B cell (primary cell): ENCODE results near the gene EPB41L4A. TPM values are rescaled to one million over a fixed set of nuclear protein-coding genes. Genes with fewer than 3 reads are reported as not detected.
"Not testable (repeated sequence)": the region's sequence is repeated elsewhere in the genome, so short reads cannot be mapped to it uniquely, and the experiment has no call there.

Experiments used
- ATAC-seq: fragments of 200-7000 bp; cut with Tn5 transposase; one replicate; pipeline ENCODE4 v1.10.0; 2021; ENCODE audit warnings: low read depth, mild to moderate bottlenecking, moderate number of reproducible peaks, moderate library complexity
- CTCF ChIA-PET: fragments of 350-600 bp; sonication (Branson Sonifier 250); formaldehyde crosslinking; loops from one replicate; lab custom pipeline; 2021; ENCODE audit warnings: antibody characterized with exemption, inconsistent platforms; lab: Charles Lee
- POLR2A ChIA-PET: fragments of 350-600 bp; sonication (Branson Sonifier 250); formaldehyde crosslinking; loops from one replicate; lab custom pipeline; 2021; ENCODE audit warnings: antibody characterized with exemption; lab: Charles Lee
- DNase-seq: peaks from one replicate; pipeline ENCODE4 v3.0.0; 2013
- H2AFZ ChIP-seq: 2 replicates; pipeline ENCODE4 v1.6.1; 2012; ENCODE audit warnings: mild to moderate bottlenecking, low read depth, low read length; ENCODE audit not compliant: insufficient read depth, poor library complexity, severe bottlenecking
- H3K27ac ChIP-seq, 2 donors: 1 replicate in 1 of 2; 2 replicates in 1 of 2; pipeline ENCODE4 v1.5.1; 2012 to 2013; ENCODE audit warnings: low read length in 2 of 2, mild to moderate bottlenecking in 2 of 2, moderate library complexity in 1 of 2
- H3K27me3 ChIP-seq, 4 experiments: fragments of 200-600 bp in 1 of 4; sonication (generic) in 1 of 4; replicated peaks in 1 of 4; 1 replicate in 2 of 4; 2 replicates in 2 of 4; pipeline versions ENCODE4 v1.6.1 to v1.7.0; 2013 to 2016; ENCODE audit warnings: low read length in 3 of 4, mild to moderate bottlenecking in 2 of 4, mixed read lengths in 1 of 4, moderate library complexity in 1 of 4; ENCODE audit not compliant: insufficient read depth in 4 of 4, control insufficient read depth in 3 of 4; ENCODE audit errors: control extremely low read depth in 1 of 4
- H3K36me3 ChIP-seq, 2 experiments: replicated peaks in 1 of 2; 1 replicate in 1 of 2; 2 replicates in 1 of 2; pipeline versions ENCODE4 v1.6.1 to v1.7.1; 2013; ENCODE audit warnings: low read length in 1 of 2; ENCODE audit not compliant: insufficient read depth in 2 of 2, control insufficient read depth in 1 of 2; ENCODE audit errors: control extremely low read depth in 1 of 2, extremely low read depth in 1 of 2
- H3K4me1 ChIP-seq, 2 donors: fragments of 200-600 bp in 1 of 2; sonication (generic) in 1 of 2; 1 replicate in 1 of 2; 2 replicates in 1 of 2; pipeline versions ENCODE4 v1.5.1 to v1.6.1; 2013 to 2017; ENCODE audit warnings: low read length in 2 of 2; ENCODE audit not compliant: control insufficient read depth in 2 of 2, insufficient read depth in 2 of 2
- H3K4me2 ChIP-seq: replicated peaks from 2 replicates; pipeline ENCODE3; 2012; ENCODE audit warnings: mild to moderate bottlenecking, low read depth, low read length; ENCODE audit not compliant: poor library complexity, severe bottlenecking
- H3K4me3 ChIP-seq, 5 experiments: fragments of 200-600 bp in 1 of 5; sonication (generic) in 1 of 5; 1 replicate in 3 of 5; 2 replicates in 2 of 5; pipeline versions ENCODE4 v1.5.1 to v1.7.0; 2011 to 2016; ENCODE audit warnings: low read length in 4 of 5, mild to moderate bottlenecking in 4 of 5, low read depth in 2 of 5, control low read depth in 1 of 5, moderate library complexity in 1 of 5; ENCODE audit not compliant: insufficient read depth in 1 of 5; ENCODE audit errors: control extremely low read depth in 1 of 5, extremely low read depth in 1 of 5
- H3K79me2 ChIP-seq: fragments of 200-600 bp; sonication (generic); one replicate; pipeline ENCODE4 v1.6.0; 2016; ENCODE audit warnings: low read length; ENCODE audit not compliant: control insufficient read depth, insufficient read depth
- H3K9ac ChIP-seq: fragments of 200-600 bp; sonication (generic); 2 replicates; pipeline ENCODE4 v1.6.1; 2017; ENCODE audit warnings: mild to moderate bottlenecking, low read length, moderate library complexity
- H3K9me3 ChIP-seq, 3 donors: one replicate each; pipeline versions ENCODE4 v1.6.1 to v1.7.1; 2013; ENCODE audit warnings: low read length in 2 of 3; ENCODE audit not compliant: control insufficient read depth in 2 of 3, insufficient read depth in 1 of 3; ENCODE audit errors: control extremely low read depth in 1 of 3
- H4K20me1 ChIP-seq: 2 replicates; pipeline ENCODE4 v1.6.0; 2012; ENCODE audit warnings: mild to moderate bottlenecking, low read length; ENCODE audit not compliant: insufficient read depth, control insufficient read depth, poor library complexity, severe bottlenecking
- H3K27ac Mint-ChIP-seq: one replicate; pipeline ENCODE4 v1.8.0; 2021; ENCODE audit warnings: mixed read lengths
- H3K27me3 Mint-ChIP-seq: one replicate; pipeline ENCODE4 v1.8.0; 2021; ENCODE audit warnings: mixed read lengths
- H3K4me1 Mint-ChIP-seq: one replicate; pipeline ENCODE4 v1.8.0; 2021; ENCODE audit warnings: mixed read lengths
- H3K4me3 Mint-ChIP-seq: one replicate; pipeline ENCODE4 v1.8.0; 2021; ENCODE audit warnings: mixed read lengths
- H3K9me3 Mint-ChIP-seq: one replicate; pipeline ENCODE4 v1.8.0; 2022; ENCODE audit warnings: mixed read lengths; ENCODE audit not compliant: insufficient read depth
- CTCF ChIP-seq: fragments of 200-600 bp; IDR thresholded peaks from one replicate; pipeline ENCODE4 v1.8.0; 2022; ENCODE audit warnings: antibody characterized with exemption, mild to moderate bottlenecking
- EZH2 ChIP-seq: IDR thresholded peaks from 2 replicates; pipeline ENCODE4 v1.6.1; 2012; ENCODE audit warnings: borderline replicate concordance, low read depth, mild to moderate bottlenecking, moderate library complexity, low read length; ENCODE audit not compliant: insufficient read depth, poor library complexity, severe bottlenecking
- WGBS: methylation state at CpG from one replicate; pipeline ENCODE4 v1.1.5; 2013; ENCODE audit warnings: missing lambda C conversion rate; ENCODE audit not compliant: insufficient coverage; 5-methylcytosine and 5-hydroxymethylcytosine counted together
- intact Hi-C: fragments of 100-400 bp; cut with micrococcal nuclease; formaldehyde crosslinking; loops from one replicate; pipeline ENCODE4 v1.10.0; 2022
- polyA plus RNA-seq: library from polyadenylated mRNA; depleted of rRNA; stranded (reverse); fragments of >200 nt; gene quantifications from 2 replicates; pipeline ENCODE4 v1.2.3, GENCODE V29; 2012
- total RNA-seq, 2 donors: library from RNA; stranded (reverse); fragments of 120-200 nt in 1 of 2; gene quantifications; 1 replicate in 1 of 2; 2 replicates in 1 of 2; pipeline versions ENCODE4 v1.2.3 to v1.2.4, GENCODE V29; 2013 to 2022

Gene EPB41L4A
- total and polyA plus RNA-seq, 2 donors (not counting 1 experiment from before 2014, with no cell fraction given): 1.8 to 12.9 TPM

GRCh38 chr5:112227911-112228631 lies 191.0 kb downstream of the EPB41L4A start:
- CTCF ChIA-PET: no interaction called here
- no peaks in the 10 kb centered on the region for H3K9me3 ChIP-seq
- H3K9ac ChIP-seq: no peak overlapping the region
- Mint-ChIP-seq H3K9me3 (no peaks in the 10 kb centered on the region), H3K4me1 (no peaks in the 10 kb centered on the region), H3K27me3 (peaks cover 4% of the 10 kb centered on the region), H3K4me3 (no peak overlapping the region), H3K27ac (no peak overlapping the region)
- no peaks in the 10 kb centered on the region for H3K79me2 ChIP-seq
- TF ChIP-seq CTCF: no peak
- no peak for TF ChIP-seq EZH2
- DNase-seq (no peak), ATAC-seq (no peak)
- no peaks in the 10 kb centered on the region for H3K4me1 ChIP-seq
- H4K20me1 ChIP-seq: no peaks in the 10 kb centered on the region
- H3K36me3 ChIP-seq: no peaks in the 10 kb centered on the region
- H2AFZ ChIP-seq: no peak overlapping the region
- intact Hi-C loops: no loop called here
- POLR2A ChIA-PET: no interaction called here
- WGBS: 93% methylated on average over 4 of the region's 4 CpGs
- H3K4me2 ChIP-seq: no peak overlapping the region
- no peak overlapping the region for H3K4me3 ChIP-seq
- H3K27ac ChIP-seq: no peak overlapping the region
- peaks cover 0 to 2% (median 0%) of the 10 kb centered on the region in 4 experiments for H3K27me3 ChIP-seq

DNA sequence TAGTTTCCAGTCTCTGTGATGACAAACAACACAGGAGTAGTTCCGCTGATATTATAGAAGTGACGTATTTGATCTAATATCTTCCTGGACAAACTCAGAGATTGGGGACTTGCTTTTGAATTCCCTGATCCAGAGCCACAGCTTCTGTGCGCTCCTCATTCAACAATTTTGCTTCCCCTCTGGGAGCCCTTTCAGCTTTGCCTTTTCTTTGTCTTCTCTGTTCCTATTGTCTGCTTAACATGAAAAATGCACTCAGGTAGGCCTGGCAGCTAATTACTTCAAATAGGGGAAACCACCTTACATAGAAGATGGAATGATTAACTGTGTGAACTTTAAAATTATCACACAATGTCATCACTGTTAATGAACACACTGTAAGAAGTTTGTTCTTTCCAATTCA lies 192.9 kb downstream of the EPB41L4A start:
- H3K27ac ChIP-seq: no peak overlapping the region
- H3K27ac Mint-ChIP-seq: no peak overlapping the region
- H3K4me3 ChIP-seq: no peak overlapping the region
- H3K27me3 Mint-ChIP-seq: peaks cover 4% of the 10 kb centered on the region
- H3K9me3 ChIP-seq: no peaks in the 10 kb centered on the region
- H3K4me1 ChIP-seq: no peaks in the 10 kb centered on the region
- no peaks in the 10 kb centered on the region for H3K36me3 ChIP-seq
- 100% methylated on average over 1 of the region's 3 CpGs for WGBS
- ATAC-seq (no peak), DNase-seq (no peak)
- no peaks in the 10 kb centered on the region for H3K4me1 Mint-ChIP-seq
- intact Hi-C loops: no loop called here
- H3K4me3 Mint-ChIP-seq: no peak overlapping the region
- no peak overlapping the region for H2AFZ ChIP-seq
- no peak overlapping the region for H3K9ac ChIP-seq
- H3K79me2 ChIP-seq: no peaks in the 10 kb centered on the region
- ChIA-PET CTCF (no interaction called here), POLR2A (no interaction called here)
- peaks cover 0 to 2% (median 0%) of the 10 kb centered on the region in 4 experiments for H3K27me3 ChIP-seq
- no peak overlapping the region for H3K4me2 ChIP-seq
- H3K9me3 Mint-ChIP-seq: no peaks in the 10 kb centered on the region
- no peak for TF ChIP-seq CTCF
- TF ChIP-seq EZH2: no peak
- H4K20me1 ChIP-seq: no peaks in the 10 kb centered on the region

- ATAC-seq, H3K9me3 ChIP-seq, H3K27me3 ChIP-seq, DNase-seq, H3K4me3 Mint-ChIP-seq, H3K9me3 Mint-ChIP-seq, CTCF ChIA-PET, intact Hi-C loops, H3K4me1 Mint-ChIP-seq, H3K4me2 ChIP-seq, H3K27ac ChIP-seq, H4K20me1 ChIP-seq, H3K79me2 ChIP-seq, H3K27ac Mint-ChIP-seq, POLR2A ChIA-PET, H3K36me3 ChIP-seq, H3K9ac ChIP-seq, H3K27me3 Mint-ChIP-seq, H2AFZ ChIP-seq, H3K4me1 ChIP-seq, H3K4me3 ChIP-seq: not testable (repeated sequence)
- 89% methylated on average over 1 of the region's 7 CpGs for WGBS
Measured at GRCh38 chr5:112222997-112223396, 196.1 kb downstream of the EPB41L4A start.
